HEK293 (cell line): ENCODE data around the gene SVOPL.

ENCODE experiments used
- PRDM2 ChIP-seq: fragments of 450-650 bp; formaldehyde crosslinking; IDR thresholded peaks from 2 replicates; pipeline ENCODE4 v1.5.1; 2016; ENCODE audit warnings: missing biosample characterization, missing genetic modification characterization, borderline replicate concordance
- SETDB1 ChIP-seq: IDR thresholded peaks from one replicate; pipeline ENCODE4 v1.6.1; 2017; ENCODE audit warnings: mild to moderate bottlenecking, low read length, moderate library complexity, mixed read lengths; ENCODE audit not compliant: insufficient read length
- ZBTB1 ChIP-seq: fragments of 450-650 bp; formaldehyde crosslinking; IDR thresholded peaks from 2 replicates; pipeline ENCODE4 v1.5.1; 2016; ENCODE audit warnings: missing biosample characterization, missing genetic modification characterization
- ZBTB7A ChIP-seq: fragments of 450-650 bp; formaldehyde crosslinking; IDR thresholded peaks from 2 replicates; pipeline ENCODE4 v1.5.1; 2016; ENCODE audit warnings: low read depth, missing biosample characterization, missing genetic modification characterization
- ZNF121 ChIP-seq: fragments of 450-650 bp; formaldehyde crosslinking; IDR thresholded peaks from 2 replicates; pipeline ENCODE4 v1.5.1; 2016; ENCODE audit warnings: missing biosample characterization, missing genetic modification characterization
- ZNF146 ChIP-seq: fragments of 450-650 bp; formaldehyde crosslinking; IDR thresholded peaks from 2 replicates; pipeline ENCODE4 v1.5.1; 2016; ENCODE audit warnings: missing biosample characterization, missing genetic modification characterization
- ZNF211 ChIP-seq: fragments of 450-650 bp; formaldehyde crosslinking; IDR thresholded peaks from 2 replicates; pipeline ENCODE4 v1.5.1; 2016; ENCODE audit warnings: low read depth, missing biosample characterization, missing genetic modification characterization
- ZNF23 ChIP-seq: fragments of 450-650 bp; formaldehyde crosslinking; IDR thresholded peaks from 2 replicates; pipeline ENCODE4 v1.5.1; 2016; ENCODE audit warnings: missing biosample characterization, missing genetic modification characterization, borderline replicate concordance
- ZNF324 ChIP-seq: fragments of 450-650 bp; formaldehyde crosslinking; IDR thresholded peaks from 2 replicates; pipeline ENCODE4 v1.5.1; 2016; ENCODE audit warnings: missing biosample characterization, missing genetic modification characterization
- ZNF335 ChIP-seq: fragments of 450-650 bp; formaldehyde crosslinking; conservative IDR thresholded peaks from 2 replicates; pipeline ENCODE4 v1.5.1; 2016; ENCODE audit warnings: missing biosample characterization, missing genetic modification characterization
- ZNF639 ChIP-seq: fragments of 450-650 bp; formaldehyde crosslinking; IDR thresholded peaks from 2 replicates; pipeline ENCODE4 v1.5.1; 2016; ENCODE audit warnings: missing biosample characterization, missing genetic modification characterization
- ZNF837 ChIP-seq: fragments of 450-650 bp; formaldehyde crosslinking; IDR thresholded peaks from 2 replicates; pipeline ENCODE4 v1.5.1; 2016; ENCODE audit warnings: missing biosample characterization, missing genetic modification characterization
- TF ChIP-seq, protein P1 (sequence below): fragments of 450-650 bp; formaldehyde crosslinking; IDR thresholded peaks from 2 replicates; pipeline ENCODE4 v1.5.1; 2016; ENCODE audit warnings: missing biosample characterization, missing genetic modification characterization
- TF ChIP-seq, protein P2 (sequence below): fragments of 450-650 bp; formaldehyde crosslinking; IDR thresholded peaks from 2 replicates; pipeline ENCODE4 v1.5.1; 2016; ENCODE audit warnings: missing biosample characterization, missing genetic modification characterization

GRCh38 chr7:138587485-138587884 lies 113.7 kb downstream of the SVOPL start:
- TF ChIP-seq, protein P1, sequence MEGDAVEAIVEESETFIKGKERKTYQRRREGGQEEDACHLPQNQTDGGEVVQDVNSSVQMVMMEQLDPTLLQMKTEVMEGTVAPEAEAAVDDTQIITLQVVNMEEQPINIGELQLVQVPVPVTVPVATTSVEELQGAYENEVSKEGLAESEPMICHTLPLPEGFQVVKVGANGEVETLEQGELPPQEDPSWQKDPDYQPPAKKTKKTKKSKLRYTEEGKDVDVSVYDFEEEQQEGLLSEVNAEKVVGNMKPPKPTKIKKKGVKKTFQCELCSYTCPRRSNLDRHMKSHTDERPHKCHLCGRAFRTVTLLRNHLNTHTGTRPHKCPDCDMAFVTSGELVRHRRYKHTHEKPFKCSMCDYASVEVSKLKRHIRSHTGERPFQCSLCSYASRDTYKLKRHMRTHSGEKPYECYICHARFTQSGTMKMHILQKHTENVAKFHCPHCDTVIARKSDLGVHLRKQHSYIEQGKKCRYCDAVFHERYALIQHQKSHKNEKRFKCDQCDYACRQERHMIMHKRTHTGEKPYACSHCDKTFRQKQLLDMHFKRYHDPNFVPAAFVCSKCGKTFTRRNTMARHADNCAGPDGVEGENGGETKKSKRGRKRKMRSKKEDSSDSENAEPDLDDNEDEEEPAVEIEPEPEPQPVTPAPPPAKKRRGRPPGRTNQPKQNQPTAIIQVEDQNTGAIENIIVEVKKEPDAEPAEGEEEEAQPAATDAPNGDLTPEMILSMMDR (tag by site-specific recombination), result no peak
- TF ChIP-seq ZNF639 (tag by site-specific recombination) (no peak), ZNF211 (no peak), SETDB1 (no peak), ZNF324 (tag by site-specific recombination) (no peak), ZNF335 (tag by site-specific recombination) (no peak), ZNF837 (no peak), ZBTB1 (tag by site-specific recombination) (no peak), ZBTB7A (tag by site-specific recombination) (no peak), ZNF146 (tag by site-specific recombination) (no peak), ZNF23 (tag by site-specific recombination) (no peak), PRDM2 (tag by site-specific recombination) (no peak), ZNF121 (tag by site-specific recombination) (no peak)
- TF ChIP-seq, protein P2, sequence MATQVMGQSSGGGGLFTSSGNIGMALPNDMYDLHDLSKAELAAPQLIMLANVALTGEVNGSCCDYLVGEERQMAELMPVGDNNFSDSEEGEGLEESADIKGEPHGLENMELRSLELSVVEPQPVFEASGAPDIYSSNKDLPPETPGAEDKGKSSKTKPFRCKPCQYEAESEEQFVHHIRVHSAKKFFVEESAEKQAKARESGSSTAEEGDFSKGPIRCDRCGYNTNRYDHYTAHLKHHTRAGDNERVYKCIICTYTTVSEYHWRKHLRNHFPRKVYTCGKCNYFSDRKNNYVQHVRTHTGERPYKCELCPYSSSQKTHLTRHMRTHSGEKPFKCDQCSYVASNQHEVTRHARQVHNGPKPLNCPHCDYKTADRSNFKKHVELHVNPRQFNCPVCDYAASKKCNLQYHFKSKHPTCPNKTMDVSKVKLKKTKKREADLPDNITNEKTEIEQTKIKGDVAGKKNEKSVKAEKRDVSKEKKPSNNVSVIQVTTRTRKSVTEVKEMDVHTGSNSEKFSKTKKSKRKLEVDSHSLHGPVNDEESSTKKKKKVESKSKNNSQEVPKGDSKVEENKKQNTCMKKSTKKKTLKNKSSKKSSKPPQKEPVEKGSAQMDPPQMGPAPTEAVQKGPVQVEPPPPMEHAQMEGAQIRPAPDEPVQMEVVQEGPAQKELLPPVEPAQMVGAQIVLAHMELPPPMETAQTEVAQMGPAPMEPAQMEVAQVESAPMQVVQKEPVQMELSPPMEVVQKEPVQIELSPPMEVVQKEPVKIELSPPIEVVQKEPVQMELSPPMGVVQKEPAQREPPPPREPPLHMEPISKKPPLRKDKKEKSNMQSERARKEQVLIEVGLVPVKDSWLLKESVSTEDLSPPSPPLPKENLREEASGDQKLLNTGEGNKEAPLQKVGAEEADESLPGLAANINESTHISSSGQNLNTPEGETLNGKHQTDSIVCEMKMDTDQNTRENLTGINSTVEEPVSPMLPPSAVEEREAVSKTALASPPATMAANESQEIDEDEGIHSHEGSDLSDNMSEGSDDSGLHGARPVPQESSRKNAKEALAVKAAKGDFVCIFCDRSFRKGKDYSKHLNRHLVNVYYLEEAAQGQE, result no peak
